CD4-positive, alpha-beta T cell treated with Interleukin-1 beta for 1 hour (primary cell): ENCODE data around the gene NKX2-1.
"Not testable (repeated sequence)": the region's sequence is repeated elsewhere in the genome, so short reads cannot be mapped to it uniquely, and the experiment has no call there.

Experiments
- DNase-seq, 2 donors: peaks; one replicate each; pipeline ENCODE4 v3.0.0-alpha.2; 2020 to 2022

The NKX2-1 gene

GRCh38 chr14:36519431-36520321, at the start of gene NKX2-1:
Gene NKX2-1 (minus strand): TSS chr14:36520232. CDS start chr14:36520129, 103 bp downstream.
- no peak for DNase-seq

GRCh38 chr14:36556811-36557433, 36.9 kb upstream of the NKX2-1 start:
- peak in 1 of 2 donors; percentile 1 for DNase-seq

- DNase-seq = no peak
Measured at GRCh38 chr14:36555998-36556743, 36.1 kb upstream of the NKX2-1 start.

GRCh38 chr14:36553656-36554260, 33.7 kb upstream of the NKX2-1 start:
- DNase-seq = peak in 1 of 2 donors; percentile 4

GRCh38 chr14:36550899-36551298, 30.9 kb upstream of the NKX2-1 start:
- DNase-seq = no peak

GRCh38 chr14:36544280-36544679, 24.2 kb upstream of the NKX2-1 start:
- DNase-seq = not testable (repeated sequence)

GRCh38 chr14:36538051-36538450, 18.0 kb upstream of the NKX2-1 start:
- DNase-seq = no peak

GRCh38 chr14:36529062-36529461, 9.0 kb upstream of the NKX2-1 start:
- DNase-seq = no peak

GRCh38 chr14:36525746-36526099, 5.7 kb upstream of the NKX2-1 start:
- DNase-seq = no peak

GRCh38 chr14:36524874-36525745, 5.1 kb upstream of the NKX2-1 start:
- no peak for DNase-seq

- DNase-seq = no peak
Measured at GRCh38 chr14:36524220-36524837, 4.3 kb upstream of the NKX2-1 start.

- no peak for DNase-seq
Measured at GRCh38 chr14:36522972-36523715, 3.1 kb upstream of the NKX2-1 start.

GRCh38 chr14:36522347-36522971, 2.4 kb upstream of the NKX2-1 start:
- no peak for DNase-seq

- DNase-seq = no peak
Measured at GRCh38 chr14:36521598-36522345, 1.7 kb upstream of the NKX2-1 start.

GRCh38 chr14:36520601-36521525, 831 bp upstream of the NKX2-1 start:
- DNase-seq = no peak

- no peak for DNase-seq
Measured at GRCh38 chr14:36518586-36519430, 1.2 kb downstream of the NKX2-1 start.

- DNase-seq = no peak
Measured at GRCh38 chr14:36518031-36518585, 1.9 kb downstream of the NKX2-1 start.
